Measurements from ENCODE around the gene ADGRV1. TPM values are rescaled to one million over a fixed set of nuclear protein-coding genes. Genes with fewer than 3 reads are reported as not detected.
A peak's percentile ranks its signal among the peaks of the same experiment; 100 is the strongest.
"Not testable (repeated sequence)": the region's sequence is repeated elsewhere in the genome, so short reads cannot be mapped to it uniquely, and the experiment has no call there.

Gene ADGRV1
- total RNA-seq, 1 donor from 2014 or later: 7.1 TPM

DNA sequence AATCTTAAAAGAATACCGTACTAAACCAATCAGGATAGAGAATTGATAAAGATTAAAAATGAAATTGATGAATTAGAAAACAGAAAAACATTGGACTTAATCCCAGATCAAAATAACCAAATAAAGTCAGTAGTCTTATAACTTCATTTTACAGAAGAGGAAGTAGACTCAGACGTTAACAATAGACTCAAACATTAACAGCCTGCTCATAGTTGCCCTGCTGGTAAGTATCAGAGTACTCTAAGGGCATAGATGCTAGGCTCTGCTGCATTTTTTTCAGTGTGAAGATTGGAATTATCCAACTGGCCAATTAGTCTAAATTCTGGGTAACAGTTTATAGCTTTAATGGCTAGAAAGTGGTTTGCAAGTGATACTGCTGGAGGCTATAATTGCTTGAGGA is 42.9 kb downstream of the ADGRV1 start:
- DNase-seq: no peak

GRCh38 chr5:90602681-90603080 is 44.1 kb downstream of the ADGRV1 start:
- DNase-seq: no peak

- no peak for DNase-seq
Observed at GRCh38 chr5:90606539-90606938, 47.9 kb downstream of the ADGRV1 start.

GRCh38 chr5:90612919-90613318 is 54.3 kb downstream of the ADGRV1 start:
- no peak for DNase-seq

GRCh38 chr5:90613459-90613858 is 54.9 kb downstream of the ADGRV1 start:
- no peak for DNase-seq

DNA sequence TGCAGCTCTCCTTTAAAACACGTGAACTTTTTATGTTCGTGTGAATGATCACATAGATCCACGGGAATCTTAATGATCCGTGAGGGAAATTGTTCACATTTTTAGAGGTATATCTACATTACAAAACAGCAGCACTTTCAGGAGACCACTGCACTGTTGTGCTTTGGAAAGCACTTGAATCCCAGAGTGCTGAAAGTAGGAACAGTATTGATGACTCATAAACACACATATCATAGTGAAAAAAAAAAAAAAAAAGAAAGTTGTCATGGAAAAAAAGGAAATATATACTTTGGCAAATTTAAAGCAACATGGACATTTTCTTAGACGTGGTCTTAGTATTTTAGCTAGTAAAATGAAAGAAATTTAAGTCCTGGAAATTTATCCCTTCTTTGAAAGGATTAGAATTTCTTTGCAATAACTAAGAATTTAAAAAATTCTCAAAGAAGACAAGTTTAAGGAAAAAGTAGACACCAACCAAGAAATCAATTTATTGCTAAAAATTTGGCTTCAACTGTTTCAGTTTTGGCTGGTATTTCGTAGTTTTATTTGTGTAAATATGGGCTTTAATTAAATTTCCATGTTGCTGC is 55.4 kb downstream of the ADGRV1 start:
- no peak for DNase-seq

GRCh38 chr5:90615355-90615754 is 56.8 kb downstream of the ADGRV1 start:
- no peak for DNase-seq

- no peak for DNase-seq
Observed at GRCh38 chr5:90618071-90618470, 59.5 kb downstream of the ADGRV1 start.

DNA sequence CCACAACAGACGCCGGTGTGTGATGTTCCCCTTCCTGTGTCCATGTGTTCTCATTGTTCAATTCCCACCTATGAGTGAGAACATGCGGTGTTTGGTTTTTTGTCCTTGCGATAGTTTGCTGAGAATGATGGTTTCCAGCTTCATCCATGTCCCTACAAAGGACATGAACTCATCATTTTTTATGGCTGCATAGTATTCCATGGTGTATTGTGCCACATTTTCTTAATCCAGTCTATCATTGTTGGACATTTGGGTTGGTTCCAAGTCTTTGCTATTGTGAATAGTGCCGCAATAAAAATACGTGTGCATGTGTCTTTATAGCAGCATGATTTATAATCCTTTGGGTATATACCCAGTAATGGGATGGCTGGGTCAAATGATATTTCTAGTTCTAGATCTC is 61.2 kb downstream of the ADGRV1 start:
- not testable (repeated sequence) for DNase-seq

DNA sequence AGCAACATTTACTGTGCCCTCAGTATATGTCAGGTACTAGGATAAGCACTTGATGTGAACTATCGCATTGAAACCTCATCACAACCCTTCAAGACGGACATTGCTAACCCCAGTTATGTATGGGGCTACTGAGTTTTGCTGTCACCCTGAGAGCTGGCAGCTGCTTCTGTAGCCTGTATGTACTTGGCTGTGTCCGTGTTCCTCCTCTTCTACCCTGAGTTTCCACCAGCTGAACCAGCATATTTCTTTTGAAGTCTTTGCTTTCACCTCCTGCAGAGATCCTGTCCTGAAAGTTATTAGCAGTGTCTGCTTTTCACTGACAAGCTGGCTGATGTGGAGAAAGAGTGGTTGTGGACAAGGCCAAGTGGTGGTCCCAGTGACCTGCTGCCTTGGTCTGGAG is 63.3 kb downstream of the ADGRV1 start:
- DNase-seq: no peak

DNA sequence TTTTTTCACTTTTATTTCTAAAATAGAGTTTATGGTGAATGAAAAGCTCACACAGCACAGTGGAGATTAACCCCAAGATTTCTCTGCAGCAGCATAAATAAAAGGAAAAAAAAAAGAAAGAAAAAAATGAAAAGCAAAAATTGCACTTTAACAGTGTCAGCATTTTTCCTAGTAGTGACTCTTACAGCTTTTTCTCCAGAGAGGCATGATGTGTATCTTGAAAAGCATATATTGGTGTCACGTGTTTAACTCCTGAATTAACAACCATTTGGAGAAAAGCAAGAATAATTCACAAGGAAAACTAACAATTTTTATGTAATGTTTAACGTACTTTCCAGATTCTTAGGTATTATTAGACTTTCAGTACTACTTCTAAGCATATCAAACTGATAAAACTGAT is 67.9 kb downstream of the ADGRV1 start:
- DNase-seq: no peak

- no peak for DNase-seq
Observed at GRCh38 chr5:90628492-90628891, 69.9 kb downstream of the ADGRV1 start.

DNA sequence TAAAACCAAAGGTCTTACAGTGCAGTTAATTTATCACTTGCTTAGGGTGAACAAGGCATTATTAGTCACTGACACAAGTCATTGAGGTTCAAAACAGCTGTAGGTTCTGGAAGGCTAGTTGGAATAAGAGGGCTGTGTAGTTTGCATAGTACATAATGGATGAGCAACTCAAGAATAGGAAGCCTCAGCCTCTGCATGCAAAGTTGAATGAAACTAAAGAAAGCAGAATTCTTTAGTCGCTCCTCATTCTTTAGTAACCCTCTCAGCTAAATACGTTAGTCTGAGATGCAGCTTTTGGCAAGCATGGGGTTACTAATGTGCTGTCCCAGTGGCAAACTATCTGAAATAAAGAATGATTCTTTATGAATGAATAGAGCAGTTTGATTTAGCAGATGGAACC is 74.2 kb downstream of the ADGRV1 start:
- DNase-seq: no peak

- no peak for DNase-seq
Observed at GRCh38 chr5:90636948-90637347, 78.4 kb downstream of the ADGRV1 start.

GRCh38 chr5:90637731-90638130 is 79.1 kb downstream of the ADGRV1 start:
- no peak for DNase-seq

DNA sequence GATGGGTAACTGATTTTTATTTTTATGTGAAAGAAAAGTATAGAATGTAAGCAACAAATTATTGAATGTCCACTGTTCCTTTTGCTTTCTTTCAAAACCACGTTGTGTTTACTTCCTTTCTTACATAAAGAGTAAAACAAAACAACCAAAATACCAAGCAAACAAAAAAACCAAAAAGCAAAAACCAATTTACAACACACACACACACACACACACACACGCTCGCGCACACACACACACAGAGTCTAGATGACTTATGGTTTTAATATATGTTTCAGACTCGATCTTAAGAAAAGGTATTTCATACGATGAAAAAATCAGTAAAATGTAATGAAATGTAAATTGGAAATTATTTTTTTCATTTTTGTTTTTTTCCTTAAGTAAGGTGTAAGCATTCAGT is 80.3 kb downstream of the ADGRV1 start:
- no peak for DNase-seq

DNA sequence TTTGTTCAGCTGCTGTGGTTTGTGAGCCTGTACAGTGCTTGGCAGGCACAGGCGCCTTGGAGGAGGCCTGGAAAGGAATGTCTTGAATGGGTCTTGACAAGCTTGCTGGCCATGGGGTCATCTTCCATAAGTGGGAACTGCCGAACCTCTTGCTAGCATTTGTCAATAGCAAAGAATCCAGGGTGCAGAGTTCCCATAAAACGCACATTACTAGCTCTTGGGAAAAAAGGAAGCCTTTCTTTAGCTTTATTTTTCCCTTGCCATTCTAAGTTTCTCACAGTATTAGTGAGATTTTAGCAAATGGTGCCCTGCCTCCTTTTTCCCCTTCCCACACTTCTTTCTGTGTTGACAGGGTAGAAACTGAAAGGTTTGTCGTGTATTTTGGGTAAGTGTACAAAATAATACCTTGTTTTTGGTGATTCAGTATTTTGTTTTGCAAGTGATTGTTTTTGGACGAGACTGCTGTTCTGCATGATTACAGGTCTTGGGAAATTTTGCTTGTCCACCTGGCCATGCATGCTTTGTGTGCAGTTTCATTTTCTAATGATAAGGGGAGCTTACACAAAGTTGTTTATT is 82.0 kb downstream of the ADGRV1 start:
- peak; percentile 46 for DNase-seq

DNA sequence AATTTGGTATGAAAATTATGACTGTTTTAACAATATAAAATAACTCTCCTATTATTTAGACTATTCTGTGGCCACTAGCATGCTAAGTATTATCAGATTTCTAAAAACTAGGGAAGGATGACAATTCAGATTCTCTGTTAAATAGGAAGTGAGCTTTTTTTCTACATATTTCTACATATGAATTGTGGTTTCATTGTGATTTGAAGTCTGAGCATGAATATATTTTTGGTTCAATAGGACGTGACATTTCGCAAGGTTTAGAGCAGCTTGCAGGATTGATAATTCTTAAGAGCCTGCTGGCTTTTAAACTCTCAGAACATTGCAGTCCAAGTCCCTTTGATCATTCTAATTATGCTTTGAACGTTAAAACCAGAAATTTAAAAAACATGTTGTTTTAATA is 82.9 kb downstream of the ADGRV1 start:
- no peak for DNase-seq

DNA sequence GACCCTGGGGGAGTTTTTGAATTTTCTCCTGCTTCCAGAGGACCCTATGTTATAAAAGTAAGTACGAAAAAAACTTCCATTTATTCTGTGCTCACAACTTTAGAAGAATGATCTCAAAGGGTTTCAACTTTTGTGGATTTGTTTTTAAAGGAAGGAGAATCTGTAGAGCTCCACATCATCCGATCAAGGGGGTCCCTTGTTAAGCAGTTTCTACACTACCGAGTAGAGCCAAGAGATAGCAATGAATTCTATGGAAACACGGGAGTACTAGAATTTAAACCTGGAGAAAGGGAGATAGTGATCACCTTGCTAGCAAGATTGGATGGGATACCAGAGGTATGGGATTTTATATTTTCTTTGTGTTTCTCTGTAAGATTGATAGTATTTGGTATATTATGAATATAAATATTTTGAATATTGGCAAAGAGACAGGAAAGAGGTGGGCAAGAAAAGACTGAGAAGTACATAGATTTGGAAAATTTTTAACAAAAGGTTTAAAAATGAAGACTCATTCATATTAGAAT is 84.2 kb downstream of the ADGRV1 start:
- no peak for DNase-seq

- no peak for DNase-seq
Observed at GRCh38 chr5:90644132-90644531, 85.5 kb downstream of the ADGRV1 start.

DNA sequence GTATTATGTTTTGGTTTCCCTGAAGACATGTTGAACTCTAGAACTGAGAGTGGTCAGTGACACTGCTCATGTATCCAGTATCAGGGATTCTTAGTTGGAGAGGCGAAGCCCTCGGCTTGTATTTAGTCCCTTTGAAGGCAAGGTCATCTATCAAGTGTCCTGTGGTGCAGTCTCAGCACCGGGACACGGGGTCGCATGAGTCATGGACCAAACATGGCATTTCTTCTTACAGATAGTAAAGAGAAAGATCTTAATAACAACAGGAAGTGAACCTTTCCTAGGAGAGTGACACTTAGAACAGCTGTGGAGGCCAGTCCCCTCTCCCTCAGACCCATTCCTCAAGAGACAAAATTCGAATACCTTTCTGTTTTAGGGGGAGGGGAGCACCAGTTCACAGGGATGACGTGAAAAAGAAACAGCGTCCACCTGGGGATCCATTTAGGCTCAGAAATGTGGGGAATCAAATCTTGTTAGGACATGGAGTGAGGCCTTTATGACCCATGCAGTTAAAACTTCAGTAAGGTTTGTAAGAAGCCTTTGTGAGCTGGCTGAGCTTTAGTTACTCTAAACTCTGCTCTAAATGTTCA is 86.5 kb downstream of the ADGRV1 start:
- DNase-seq: no peak

DNA sequence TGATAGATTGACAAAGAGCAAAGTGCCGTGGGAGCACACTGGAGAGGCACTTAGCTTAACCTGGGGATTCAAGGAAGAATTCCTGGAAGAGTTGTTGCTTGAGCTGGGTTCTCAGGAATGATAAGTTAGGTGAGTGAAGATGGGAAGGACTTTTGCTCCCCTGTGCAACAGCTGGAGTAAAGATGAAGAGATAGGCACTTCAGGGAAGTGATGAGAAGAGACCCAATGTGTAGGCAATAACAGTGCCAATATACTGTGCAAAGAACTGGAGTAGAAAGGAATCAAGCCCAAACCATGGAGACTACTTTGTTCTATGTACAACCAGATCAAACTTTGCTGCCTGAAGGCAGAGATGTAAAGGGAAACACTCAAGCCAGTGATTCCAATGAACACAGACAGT is 92.2 kb downstream of the ADGRV1 start:
- DNase-seq: no peak

DNA sequence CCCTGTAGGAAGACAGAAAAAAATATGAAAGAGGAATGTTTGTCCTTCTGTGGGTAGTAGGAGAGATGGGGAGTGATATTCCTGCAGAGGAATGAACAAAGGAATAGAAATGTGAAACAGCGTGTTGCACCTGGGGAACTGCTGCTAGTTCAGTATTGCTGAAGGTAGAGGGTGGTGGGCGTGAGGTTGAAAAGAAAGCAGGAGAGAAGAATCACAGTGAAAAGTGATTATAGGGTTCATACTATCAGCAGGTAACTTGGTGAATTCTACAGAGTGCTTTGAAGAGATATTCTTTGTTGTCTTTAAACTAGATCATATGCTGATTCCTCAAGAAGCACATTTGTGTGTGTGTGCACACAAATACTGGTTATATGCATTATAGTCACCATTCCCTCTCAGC is 95.6 kb downstream of the ADGRV1 start:
- DNase-seq: no peak

- no peak for DNase-seq
Observed at GRCh38 chr5:90655423-90655822, 96.8 kb downstream of the ADGRV1 start.

Data from tongue (tissue), 2 donors.